Activated T-helper 2 cell treated with anti-CD3 and anti-CD28 coated beads, Interferon-gamma antibody, Interleukin-2, Interleukin-4, amounts not matched to agents 10 μg/mL and 5 μg/mL and 100 μg/mL, durations not matched to agents 14 hours and 24 hours and 36 hours (primary cell): ENCODE data around the gene EEPD1. TPM values are rescaled to one million over a fixed set of nuclear protein-coding genes. Genes with fewer than 3 reads are reported as not detected.

Experiments used
- DNase-seq: peaks from one replicate; pipeline ENCODE4 v3.0.0; 2021; ENCODE audit warnings: low spot score
- H3K27ac Mint-ChIP-seq: one replicate; pipeline ENCODE4 v1.8.0; 2021; ENCODE audit warnings: mixed read lengths
- H3K27me3 Mint-ChIP-seq: one replicate; pipeline ENCODE4 v1.8.0; 2021; ENCODE audit warnings: low read depth, mixed read lengths
- H3K36me3 Mint-ChIP-seq: one replicate; pipeline ENCODE4 v1.8.0; 2021; ENCODE audit warnings: low read depth, mixed read lengths
- H3K4me1 Mint-ChIP-seq: one replicate; pipeline ENCODE4 v1.8.0; 2021; ENCODE audit warnings: low read depth, mixed read lengths
- H3K4me3 Mint-ChIP-seq: one replicate; pipeline ENCODE4 v1.8.0; 2021; ENCODE audit warnings: low read depth, mild to moderate bottlenecking, moderate library complexity, mixed read lengths
- H3K9me3 Mint-ChIP-seq: one replicate; pipeline ENCODE4 v1.8.0; 2021; ENCODE audit warnings: mixed read lengths
- intact Hi-C: fragments of 100-400 bp; cut with micrococcal nuclease; formaldehyde crosslinking; loops from one replicate; pipeline ENCODE4 v1.15.1; 2023
- total RNA-seq: library from RNA; stranded (reverse); gene quantifications from 2 replicates; pipeline ENCODE4 v1.2.3, GENCODE V29; 2022

Gene EEPD1
- total RNA-seq, 1 donor from 2014 or later = 0.57 TPM

- intact Hi-C loops = no loop called here
- Mint-ChIP-seq H3K36me3 (no peaks in the 10 kb centered on the region), H3K4me3 (no peak overlapping the region), H3K27ac (no peak overlapping the region), H3K27me3 (no peaks in the 10 kb centered on the region), H3K9me3 (no peaks in the 10 kb centered on the region), H3K4me1 (peaks cover 11% of the 10 kb centered on the region)
- DNase-seq = no peak
Measured at GRCh38 chr7:36175886-36176285, 22.8 kb downstream of the EEPD1 start.

GRCh38 chr7:36176697-36177096 lies 23.6 kb downstream of the EEPD1 start:
- Mint-ChIP-seq H3K27me3 (no peaks in the 10 kb centered on the region), H3K4me3 (no peak overlapping the region), H3K4me1 (peaks cover 5% of the 10 kb centered on the region), H3K27ac (no peak overlapping the region), H3K36me3 (no peaks in the 10 kb centered on the region), H3K9me3 (no peaks in the 10 kb centered on the region)
- DNase-seq = no peak
- intact Hi-C loops = no loop called here

GRCh38 chr7:36180121-36180520 lies 27.1 kb downstream of the EEPD1 start:
- intact Hi-C loops = no loop called here
- no peak for DNase-seq
- Mint-ChIP-seq H3K36me3 (no peaks in the 10 kb centered on the region), H3K4me3 (no peak overlapping the region), H3K9me3 (no peaks in the 10 kb centered on the region), H3K4me1 (no peaks in the 10 kb centered on the region), H3K27ac (no peak overlapping the region), H3K27me3 (no peaks in the 10 kb centered on the region)

GRCh38 chr7:36181668-36182067 lies 28.6 kb downstream of the EEPD1 start:
- Mint-ChIP-seq H3K36me3 (no peaks in the 10 kb centered on the region), H3K4me1 (no peaks in the 10 kb centered on the region), H3K27me3 (no peaks in the 10 kb centered on the region), H3K4me3 (no peak overlapping the region), H3K27ac (no peak overlapping the region), H3K9me3 (no peaks in the 10 kb centered on the region)
- no peak for DNase-seq
- intact Hi-C loops = no loop called here

- H3K27ac Mint-ChIP-seq = no peak overlapping the region
- H3K27me3 Mint-ChIP-seq = no peaks in the 10 kb centered on the region
- peaks cover under 1% of the 10 kb centered on the region for H3K4me1 Mint-ChIP-seq
- DNase-seq = no peak
- H3K9me3 Mint-ChIP-seq = no peaks in the 10 kb centered on the region
- H3K36me3 Mint-ChIP-seq = no peaks in the 10 kb centered on the region
- intact Hi-C loops = no loop called here
- no peak overlapping the region for H3K4me3 Mint-ChIP-seq
Measured at GRCh38 chr7:36182854-36183604, 30.0 kb downstream of the EEPD1 start.

- DNase-seq = no peak
Measured at GRCh38 chr7:36185092-36185491, 32.0 kb downstream of the EEPD1 start.

GRCh38 chr7:36185756-36186155 lies 32.7 kb downstream of the EEPD1 start:
- no peaks in the 10 kb centered on the region for H3K27me3 Mint-ChIP-seq
- intact Hi-C loops = no loop called here
- no peak overlapping the region for H3K4me3 Mint-ChIP-seq
- H3K36me3 Mint-ChIP-seq = no peaks in the 10 kb centered on the region
- H3K9me3 Mint-ChIP-seq = no peaks in the 10 kb centered on the region
- no peak for DNase-seq
- H3K4me1 Mint-ChIP-seq = peaks cover 3% of the 10 kb centered on the region
- no peak overlapping the region for H3K27ac Mint-ChIP-seq

More at GRCh38 chr7:36185092-36185491, 32.0 kb downstream of the EEPD1 start:
- H3K36me3 Mint-ChIP-seq = no peaks in the 10 kb centered on the region
- H3K4me3 Mint-ChIP-seq = no peak overlapping the region
- H3K4me1 Mint-ChIP-seq = peaks cover 3% of the 10 kb centered on the region
- intact Hi-C loops = no loop called here
- H3K27me3 Mint-ChIP-seq = no peaks in the 10 kb centered on the region
- H3K9me3 Mint-ChIP-seq = no peaks in the 10 kb centered on the region
- H3K27ac Mint-ChIP-seq = no peak overlapping the region

GRCh38 chr7:36186359-36187121 lies 33.5 kb downstream of the EEPD1 start:
- no peaks in the 10 kb centered on the region for H3K9me3 Mint-ChIP-seq
- peaks cover 3% of the 10 kb centered on the region for H3K4me1 Mint-ChIP-seq
- H3K36me3 Mint-ChIP-seq = no peaks in the 10 kb centered on the region
- DNase-seq = no peak
- intact Hi-C loops = no loop called here
- H3K4me3 Mint-ChIP-seq = no peak overlapping the region
- H3K27me3 Mint-ChIP-seq = no peaks in the 10 kb centered on the region
- H3K27ac Mint-ChIP-seq = no peak overlapping the region

GRCh38 chr7:36188266-36188665 lies 35.2 kb downstream of the EEPD1 start:
- intact Hi-C loops = no loop called here
- H3K4me1 Mint-ChIP-seq = peaks cover 3% of the 10 kb centered on the region
- H3K36me3 Mint-ChIP-seq = no peaks in the 10 kb centered on the region
- H3K9me3 Mint-ChIP-seq = no peaks in the 10 kb centered on the region
- no peak overlapping the region for H3K4me3 Mint-ChIP-seq
- no peaks in the 10 kb centered on the region for H3K27me3 Mint-ChIP-seq
- no peak for DNase-seq
- H3K27ac Mint-ChIP-seq = no peak overlapping the region

GRCh38 chr7:36188906-36189305 lies 35.9 kb downstream of the EEPD1 start:
- no peak overlapping the region for H3K27ac Mint-ChIP-seq
- intact Hi-C loops = no loop called here
- H3K9me3 Mint-ChIP-seq = no peaks in the 10 kb centered on the region
- no peak for DNase-seq
- no peak overlapping the region for H3K4me3 Mint-ChIP-seq
- H3K36me3 Mint-ChIP-seq = no peaks in the 10 kb centered on the region
- H3K4me1 Mint-ChIP-seq = peaks cover 3% of the 10 kb centered on the region
- H3K27me3 Mint-ChIP-seq = no peaks in the 10 kb centered on the region

- Mint-ChIP-seq H3K27me3 (no peaks in the 10 kb centered on the region), H3K36me3 (no peaks in the 10 kb centered on the region), H3K27ac (no peak overlapping the region), H3K4me1 (peaks cover 3% of the 10 kb centered on the region), H3K9me3 (no peaks in the 10 kb centered on the region), H3K4me3 (no peak overlapping the region)
- DNase-seq = no peak
- intact Hi-C loops = no loop called here
Measured at GRCh38 chr7:36190447-36191291, 37.6 kb downstream of the EEPD1 start.

- Mint-ChIP-seq H3K36me3 (no peaks in the 10 kb centered on the region), H3K4me3 (no peak overlapping the region), H3K9me3 (no peaks in the 10 kb centered on the region), H3K27ac (no peak overlapping the region), H3K4me1 (peaks cover 3% of the 10 kb centered on the region), H3K27me3 (no peaks in the 10 kb centered on the region)
- intact Hi-C loops = no loop called here
- no peak for DNase-seq
Measured at GRCh38 chr7:36191292-36191920, 38.4 kb downstream of the EEPD1 start.
